Heart left ventricle (tissue), 13 donors: ENCODE measurements around the gene CHKA.

ENCODE experiments used
- POLR2A ChIP-seq, 2 donors: fragments of 450-650 bp; IDR thresholded peaks; one replicate each; pipeline ENCODE4 v1.6.1; 2017; ENCODE audit warnings: antibody characterized with exemption in 2 of 2, mild to moderate bottlenecking in 2 of 2, moderate library complexity in 2 of 2
- TF ChIP-seq, protein P1 (sequence below), 12 donors: fragments of 200-600 bp; sonication (generic) in 4 of 12; IDR thresholded peaks; one replicate each; pipeline versions ENCODE4 v1.5.0 to v1.8.0; 2018 to 2022; ENCODE audit warnings: antibody characterized with exemption in 12 of 12, mild to moderate bottlenecking in 5 of 12
- donor health status: ischemic (EF 13 %, LVEDD 7.1; RV severe dilation, severe dysfunction).
- donor health status: DM: no; HTN: yes; CAD: no.
- donor health status: DM: no; HTN: no; CAD: no.
- donor health status: ischemic (EF 25% LVEDD 6.9; RV normal size, moderate dysfunction).
- donor health status: ischemic (EF 25% LVEDD 5.7; RV mildly dilated, moderate dysfunction).
- donor health status: ischemic (EF 35%, LVEDD 5.7; RV mildly dilated, moderate dysfunction).
- donor health status: nonischemic (EF 11% LVEDD 7.7; RV severe dilation, severe dysfunction).
- donor health status: DM: yes; HTN: yes; CAD: no.
- donor health status: PGD.
- donor health status: ischemic (EF 29% LVEDD 5.4; RV normal size, mild dysfunction).
- donor health status: nonischemic (EF 23%, LVEDD 6.1; RV moderate dilation, normal function).

DNA sequence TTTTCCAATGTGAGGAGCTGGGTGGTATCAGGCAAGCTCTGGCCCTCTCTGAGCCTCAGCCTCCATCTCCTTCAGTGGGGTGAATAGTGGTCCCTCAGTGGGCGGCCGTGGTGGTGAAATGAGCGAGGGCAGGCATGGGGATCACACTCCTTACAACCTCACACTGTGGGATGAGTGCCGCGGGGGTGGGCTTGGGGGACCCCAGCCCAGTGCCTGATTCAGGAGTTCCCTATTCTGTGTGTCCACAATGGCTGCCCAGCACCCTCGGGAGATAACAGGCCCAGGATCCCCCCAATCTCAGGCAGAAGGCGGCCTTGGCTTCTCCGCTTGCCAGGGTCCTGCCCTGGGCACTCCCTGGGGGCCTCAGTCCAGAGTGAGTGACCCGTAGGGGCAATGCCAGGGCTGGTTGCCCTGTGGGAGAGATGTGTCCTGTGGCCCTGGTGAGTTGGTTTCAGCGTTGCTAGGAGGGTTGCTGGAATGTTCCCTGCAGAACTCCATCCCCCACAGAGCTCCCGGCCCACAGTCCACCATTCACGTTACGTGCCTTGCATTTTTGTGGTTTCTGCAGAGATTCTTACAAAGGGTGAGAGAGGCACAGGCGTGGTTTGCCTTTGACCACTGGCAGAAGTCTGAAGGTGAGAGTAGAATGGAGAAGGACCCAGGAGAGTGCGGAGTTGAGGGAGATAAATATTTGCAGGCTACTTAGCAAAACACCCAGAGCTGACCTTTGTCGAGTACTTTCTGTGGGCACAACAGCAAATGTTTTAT, 108.2 kb downstream of the CHKA start:
- TF ChIP-seq, protein P1, sequence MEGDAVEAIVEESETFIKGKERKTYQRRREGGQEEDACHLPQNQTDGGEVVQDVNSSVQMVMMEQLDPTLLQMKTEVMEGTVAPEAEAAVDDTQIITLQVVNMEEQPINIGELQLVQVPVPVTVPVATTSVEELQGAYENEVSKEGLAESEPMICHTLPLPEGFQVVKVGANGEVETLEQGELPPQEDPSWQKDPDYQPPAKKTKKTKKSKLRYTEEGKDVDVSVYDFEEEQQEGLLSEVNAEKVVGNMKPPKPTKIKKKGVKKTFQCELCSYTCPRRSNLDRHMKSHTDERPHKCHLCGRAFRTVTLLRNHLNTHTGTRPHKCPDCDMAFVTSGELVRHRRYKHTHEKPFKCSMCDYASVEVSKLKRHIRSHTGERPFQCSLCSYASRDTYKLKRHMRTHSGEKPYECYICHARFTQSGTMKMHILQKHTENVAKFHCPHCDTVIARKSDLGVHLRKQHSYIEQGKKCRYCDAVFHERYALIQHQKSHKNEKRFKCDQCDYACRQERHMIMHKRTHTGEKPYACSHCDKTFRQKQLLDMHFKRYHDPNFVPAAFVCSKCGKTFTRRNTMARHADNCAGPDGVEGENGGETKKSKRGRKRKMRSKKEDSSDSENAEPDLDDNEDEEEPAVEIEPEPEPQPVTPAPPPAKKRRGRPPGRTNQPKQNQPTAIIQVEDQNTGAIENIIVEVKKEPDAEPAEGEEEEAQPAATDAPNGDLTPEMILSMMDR (IDR thresholded peaks at IDR 0.05), result no peak
- no peak for TF ChIP-seq POLR2A (IDR thresholded peaks at IDR 0.05)
